ENCODE data around the gene MACROD1. TPM values are rescaled to one million over a fixed set of nuclear protein-coding genes. Genes with fewer than 3 reads are reported as not detected.

The MACROD1 gene
- total RNA-seq, 2 experiments from 2014 or later: 14.4 to 14.6 TPM

- peak; percentile 60 for DNase-seq
- CTCF ChIA-PET: interaction anchor here (1.0 to 9.2 kb wide), 10 partner anchors 21 to 186 kb away, joined by 3 to 87 read pairs (median 4); partner anchors contain the start of genes CATSPERZ, ESRRA, FERMT3 and FKBP2
- POLR2A ChIA-PET: interaction anchor here (0.6 to 9.3 kb wide), 29 partner anchors 10 to 1344 kb away, joined by 3 to 162 read pairs (median 4); partner anchors contain the start of genes BAD, ESRRA, FERMT3 and MACROD1
- ATAC-seq: peak; percentile 5
- Mint-ChIP-seq H3K4me1 (ENCODE audit: low read depth) (peaks cover 53% of the 10 kb centered on the region), H3K36me3 (ENCODE audit: low read depth) (peaks cover 24% of the 10 kb centered on the region), H3K4me3 (peak overlapping the region; percentile 93), H3K9me3 (ENCODE audit: insufficient read depth) (no peaks in the 10 kb centered on the region), H3K27me3 (ENCODE audit: low read depth) (no peaks in the 10 kb centered on the region), H3K27ac (peak overlapping the region; percentile 98)
These were observed 19.3 kb upstream of the MACROD1 start for GRCh38 chr11:64185175-64185692.

- no peak for DNase-seq
- peaks cover 48% of the 10 kb centered on the region for H3K4me1 Mint-ChIP-seq (ENCODE audit: low read depth)
- ChIA-PET POLR2A (interaction anchor here (0.7 to 1.1 kb wide), 2 partner anchors 8 to 53 kb away, joined by 3 read pairs; no protein-coding TSS in a partner anchor), CTCF (no interaction called here)
- no peaks in the 10 kb centered on the region for H3K27me3 Mint-ChIP-seq (ENCODE audit: low read depth)
- no peak for ATAC-seq
- H3K9me3 Mint-ChIP-seq (ENCODE audit: insufficient read depth): no peaks in the 10 kb centered on the region
- H3K36me3 Mint-ChIP-seq (ENCODE audit: low read depth): peaks cover 15% of the 10 kb centered on the region
- peak overlapping the region; percentile 93 for H3K4me3 Mint-ChIP-seq
- no peak overlapping the region for H3K27ac Mint-ChIP-seq
These were observed 18.0 kb upstream of the MACROD1 start for GRCh38 chr11:64183890-64184289.

- Mint-ChIP-seq H3K4me3 (no peak overlapping the region), H3K27ac (no peak overlapping the region), H3K4me1 (ENCODE audit: low read depth) (peaks cover 57% of the 10 kb centered on the region), H3K36me3 (ENCODE audit: low read depth) (peaks cover 9% of the 10 kb centered on the region), H3K27me3 (ENCODE audit: low read depth) (no peaks in the 10 kb centered on the region), H3K9me3 (ENCODE audit: insufficient read depth) (no peaks in the 10 kb centered on the region)
- DNase-seq: peak; percentile 64
- ChIA-PET CTCF (interaction anchor here (1.1 to 1.6 kb wide), 5 partner anchors 15 to 344 kb away, joined by 3 to 5 read pairs (median 5); partner anchors contain the start of genes ESRRA and FERMT3), POLR2A (interaction anchor here (0.6 to 1.5 kb wide), 4 partner anchors 18 to 180 kb away, joined by 3 to 8 read pairs (median 3); partner anchors contain the start of gene FERMT3)
- no peak for ATAC-seq
These were observed 15.8 kb upstream of the MACROD1 start for GRCh38 chr11:64181506-64182411.

GRCh38 chr11:64180891-64181290 lies 15.0 kb upstream of the MACROD1 start:
- ATAC-seq (no peak), DNase-seq (no peak)
- ChIA-PET CTCF (interaction anchor here (1.1 kb wide), 3 partner anchors 26 to 343 kb away, joined by 3 to 5 read pairs (median 5); partner anchors contain the start of gene FERMT3), POLR2A (interaction anchor here (1.3 to 1.5 kb wide), 2 partner anchors 26 to 59 kb away, joined by 3 to 8 read pairs; partner anchors contain the start of gene FERMT3)
- peaks cover 60% of the 10 kb centered on the region for H3K4me1 Mint-ChIP-seq (ENCODE audit: low read depth)
- H3K9me3 Mint-ChIP-seq (ENCODE audit: insufficient read depth): no peaks in the 10 kb centered on the region
- no peaks in the 10 kb centered on the region for H3K27me3 Mint-ChIP-seq (ENCODE audit: low read depth)
- H3K27ac Mint-ChIP-seq: no peak overlapping the region
- peaks cover 7% of the 10 kb centered on the region for H3K36me3 Mint-ChIP-seq (ENCODE audit: low read depth)
- H3K4me3 Mint-ChIP-seq: no peak overlapping the region

- peaks cover 50% of the 10 kb centered on the region for H3K4me1 Mint-ChIP-seq (ENCODE audit: low read depth)
- no peaks in the 10 kb centered on the region for H3K9me3 Mint-ChIP-seq (ENCODE audit: insufficient read depth)
- CTCF ChIA-PET: no interaction called here
- H3K27ac Mint-ChIP-seq: no peak overlapping the region
- H3K36me3 Mint-ChIP-seq (ENCODE audit: low read depth): peaks cover 3% of the 10 kb centered on the region
- H3K4me3 Mint-ChIP-seq: no peak overlapping the region
- no peak for ATAC-seq
- POLR2A ChIA-PET: interaction anchor here (0.8 kb wide), 1 partner anchor 28 kb away, joined by 3 read pairs; the partner anchor contains the start of gene FERMT3
- DNase-seq: no peak
- H3K27me3 Mint-ChIP-seq (ENCODE audit: low read depth): no peaks in the 10 kb centered on the region
These were observed 13.2 kb upstream of the MACROD1 start for GRCh38 chr11:64178951-64179639.

- ATAC-seq: no peak
These were observed 12.3 kb upstream of the MACROD1 start for GRCh38 chr11:64178203-64178602.

GRCh38 chr11:64176751-64177150 lies 10.8 kb upstream of the MACROD1 start:
- H3K4me3 Mint-ChIP-seq: no peak overlapping the region
- POLR2A ChIA-PET: no interaction called here
- ATAC-seq: peak; percentile 31

More at GRCh38 chr11:64178203-64178602, 12.3 kb upstream of the MACROD1 start:
- Mint-ChIP-seq H3K27me3 (ENCODE audit: low read depth) (no peaks in the 10 kb centered on the region), H3K4me1 (ENCODE audit: low read depth) (peaks cover 41% of the 10 kb centered on the region), H3K36me3 (ENCODE audit: low read depth) (peaks cover 6% of the 10 kb centered on the region), H3K27ac (no peak overlapping the region), H3K4me3 (no peak overlapping the region), H3K9me3 (ENCODE audit: insufficient read depth) (no peaks in the 10 kb centered on the region)
- ChIA-PET POLR2A (no interaction called here), CTCF (no interaction called here)
- DNase-seq: no peak

GRCh38 chr11:64173616-64174355 lies 7.9 kb upstream of the MACROD1 start:
- Mint-ChIP-seq H3K9me3 (ENCODE audit: insufficient read depth) (no peaks in the 10 kb centered on the region), H3K27ac (no peak overlapping the region), H3K27me3 (ENCODE audit: low read depth) (no peaks in the 10 kb centered on the region), H3K4me3 (no peak overlapping the region), H3K36me3 (ENCODE audit: low read depth) (peaks cover 6% of the 10 kb centered on the region), H3K4me1 (ENCODE audit: low read depth) (peaks cover 21% of the 10 kb centered on the region)
- ATAC-seq (no peak), DNase-seq (no peak)
- POLR2A ChIA-PET: interaction anchor here (1.7 kb wide), 1 partner anchor 12 kb away, joined by 6 read pairs; the partner anchor contains the start of gene STIP1
- CTCF ChIA-PET: no interaction called here

More at GRCh38 chr11:64176751-64177150, 10.8 kb upstream of the MACROD1 start:
- H3K4me1 Mint-ChIP-seq (ENCODE audit: low read depth): peaks cover 33% of the 10 kb centered on the region
- CTCF ChIA-PET: interaction anchor here (1.3 kb wide), 2 partner anchors 13 to 28 kb away, joined by 3 to 5 read pairs; no protein-coding TSS in a partner anchor
- H3K27me3 Mint-ChIP-seq (ENCODE audit: low read depth): no peaks in the 10 kb centered on the region
- H3K36me3 Mint-ChIP-seq (ENCODE audit: low read depth): peaks cover 6% of the 10 kb centered on the region
- peak overlapping the region; percentile 66 for H3K27ac Mint-ChIP-seq
- no peaks in the 10 kb centered on the region for H3K9me3 Mint-ChIP-seq (ENCODE audit: insufficient read depth)
- DNase-seq: peak; percentile 48

GRCh38 chr11:64170419-64170818 lies 4.5 kb upstream of the MACROD1 start:
- H3K4me1 Mint-ChIP-seq (ENCODE audit: low read depth): peaks cover 6% of the 10 kb centered on the region
- no peak for DNase-seq
- no peaks in the 10 kb centered on the region for H3K9me3 Mint-ChIP-seq (ENCODE audit: insufficient read depth)
- no peak overlapping the region for H3K27ac Mint-ChIP-seq
- peaks cover 3% of the 10 kb centered on the region for H3K36me3 Mint-ChIP-seq (ENCODE audit: low read depth)
- no peaks in the 10 kb centered on the region for H3K27me3 Mint-ChIP-seq (ENCODE audit: low read depth)
- no peak for ATAC-seq
- POLR2A ChIA-PET: interaction anchor here (1.0 kb wide), 1 partner anchor 14 kb away, joined by 3 read pairs; no protein-coding TSS in a partner anchor
- no peak overlapping the region for H3K4me3 Mint-ChIP-seq
- CTCF ChIA-PET: interaction anchor here (0.8 kb wide), 1 partner anchor 37 kb away, joined by 3 read pairs; no protein-coding TSS in a partner anchor

- DNase-seq (no peak), ATAC-seq (peak; percentile 15)
- no peak overlapping the region for H3K27ac Mint-ChIP-seq
- H3K27me3 Mint-ChIP-seq (ENCODE audit: low read depth): no peaks in the 10 kb centered on the region
- H3K4me1 Mint-ChIP-seq (ENCODE audit: low read depth): peaks cover 19% of the 10 kb centered on the region
- peak overlapping the region; percentile 74 for H3K4me3 Mint-ChIP-seq
- H3K36me3 Mint-ChIP-seq (ENCODE audit: low read depth): no peaks in the 10 kb centered on the region
- POLR2A ChIA-PET: interaction anchor here (0.6 to 2.4 kb wide), 2 partner anchors 20 to 41 kb away, joined by 3 to 15 read pairs; partner anchors contain the start of gene STIP1
- no peaks in the 10 kb centered on the region for H3K9me3 Mint-ChIP-seq (ENCODE audit: insufficient read depth)
- CTCF ChIA-PET: interaction anchor here (2.1 to 4.2 kb wide), 2 partner anchors 12 to 165 kb away, joined by 6 to 19 read pairs; no protein-coding TSS in a partner anchor
These were observed 452 bp downstream of the MACROD1 start for GRCh38 chr11:64165481-64165841.
